Endodermal cell (in vitro differentiated cells): Measurements from ENCODE around the gene SLC4A5. TPM values are rescaled to one million over a fixed set of nuclear protein-coding genes. Genes with fewer than 3 reads are reported as not detected.
A peak's percentile ranks its signal among the peaks of the same experiment; 100 is the strongest.

ENCODE experiments used
- DNase-seq: peaks from one replicate; pipeline ENCODE4 v3.0.0-alpha.2; 2017
- H3K27ac ChIP-seq: 2 replicates; pipeline ENCODE4 v1.5.1; 2013; ENCODE audit warnings: mild to moderate bottlenecking, low read depth, low read length, moderate library complexity
- H3K27me3 ChIP-seq: 2 replicates; pipeline ENCODE4 v1.6.1; 2013; ENCODE audit warnings: mild to moderate bottlenecking, low read length, moderate library complexity; ENCODE audit not compliant: insufficient read depth, control insufficient read depth, poor library complexity, severe bottlenecking
- H3K36me3 ChIP-seq: 2 replicates; pipeline ENCODE4 v1.7.0; 2013; ENCODE audit warnings: mild to moderate bottlenecking, low read length, moderate library complexity; ENCODE audit not compliant: control insufficient read depth, insufficient read depth
- H3K4me1 ChIP-seq: one replicate; pipeline ENCODE4 v1.7.0; 2013; ENCODE audit warnings: low read length; ENCODE audit not compliant: control insufficient read depth, insufficient read depth
- H3K4me3 ChIP-seq: 2 replicates; pipeline ENCODE4 v1.5.1; 2013; ENCODE audit warnings: mild to moderate bottlenecking, low read length, moderate library complexity
- H3K9ac ChIP-seq: 2 replicates; pipeline ENCODE4 v1.6.1; 2013; ENCODE audit warnings: mild to moderate bottlenecking, low read length, moderate library complexity; ENCODE audit not compliant: poor library complexity, severe bottlenecking; ENCODE audit errors: extremely low read depth
- H3K9me3 ChIP-seq: 2 replicates; pipeline ENCODE4 v1.6.1; 2013; ENCODE audit warnings: mild to moderate bottlenecking, low read length, moderate library complexity; ENCODE audit not compliant: control insufficient read depth
- H3K27ac Mint-ChIP-seq: 2 replicates; pipeline ENCODE4 v1.8.0; 2020; ENCODE audit warnings: mixed read lengths
- H3K27me3 Mint-ChIP-seq: 2 replicates; pipeline ENCODE4 v1.8.0; 2021; ENCODE audit warnings: mild to moderate bottlenecking, mixed read lengths; ENCODE audit not compliant: insufficient read depth
- H3K36me3 Mint-ChIP-seq: 2 replicates; pipeline ENCODE4 v1.8.0; 2020; ENCODE audit warnings: low read depth, mixed read lengths
- H3K4me1 Mint-ChIP-seq: 2 replicates; pipeline ENCODE4 v1.8.0; 2020; ENCODE audit warnings: mixed read lengths
- H3K4me3 Mint-ChIP-seq: 2 replicates; pipeline ENCODE4 v1.8.0; 2020; ENCODE audit warnings: mild to moderate bottlenecking, moderate library complexity, mixed read lengths
- H3K9me3 Mint-ChIP-seq: 2 replicates; pipeline ENCODE4 v1.8.0; 2020; ENCODE audit warnings: mild to moderate bottlenecking, mixed read lengths
- CTCF ChIP-seq: fragments of 200-600 bp; sonication (generic); conservative IDR thresholded peaks from 2 replicates; pipeline ENCODE4 v1.5.0; 2021; ENCODE audit warnings: antibody characterized with exemption, mild to moderate bottlenecking
- WGBS, 2 experiments: methylation state at CpG; one replicate each; pipeline versions ENCODE4 v1.1.5 to v1.1.7; 2013; ENCODE audit warnings: missing lambda C conversion rate in 2 of 2, mixed read lengths in 1 of 2; ENCODE audit not compliant: insufficient coverage in 1 of 2, insufficient read length in 1 of 2; 5-methylcytosine and 5-hydroxymethylcytosine counted together
- total RNA-seq, 2 donors: library from RNA; stranded (reverse); fragmentation: NEBNext Ultra II Directional in 1 of 2; extraction: Animal tissue kit (Norgen Biotek cat#: 25700) in 1 of 2; gene quantifications; 2 replicates in 1 of 2; 3 replicates in 1 of 2; pipeline ENCODE4 v1.2.1, GENCODE V29; 2021

SLC4A5 gene
- total RNA-seq, 2 donors from 2014 or later: 2.5 to 3.7 TPM

DNA sequence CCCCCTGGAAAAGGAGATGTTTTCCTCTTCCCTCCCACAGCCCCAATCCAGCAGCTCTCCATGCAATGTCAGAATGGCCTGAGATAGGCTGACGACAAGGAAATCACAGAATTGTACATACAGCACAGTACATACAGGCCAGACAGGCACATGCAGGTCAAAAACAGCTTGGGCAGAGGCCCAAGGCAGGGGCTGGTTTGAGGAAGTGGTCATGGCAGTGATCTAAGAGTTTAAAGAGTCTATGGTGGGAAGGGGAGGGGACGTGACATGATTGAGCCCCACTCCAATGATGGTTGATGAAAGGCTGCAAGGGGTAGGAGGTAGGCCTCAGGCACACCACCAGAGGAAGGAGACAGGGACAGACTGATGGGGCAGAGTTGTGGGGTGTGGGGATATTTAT, 32.6 kb upstream of the SLC4A5 start:
- Histone ChIP-seq H3K27me3 (no peaks in the 10 kb centered on the region), H3K27ac (no peak overlapping the region), H3K4me1 (peaks cover 20% of the 10 kb centered on the region), H3K36me3 (peaks cover 53% of the 10 kb centered on the region), H3K9ac (no peak overlapping the region), H3K4me3 (no peak overlapping the region), H3K9me3 (no peaks in the 10 kb centered on the region)
- Mint-ChIP-seq H3K4me3 (no peak overlapping the region), H3K36me3 (peaks cover 29% of the 10 kb centered on the region), H3K4me1 (peaks cover 47% of the 10 kb centered on the region), H3K27ac (no peak overlapping the region), H3K9me3 (no peaks in the 10 kb centered on the region), H3K27me3 (no peaks in the 10 kb centered on the region)
- no peak for DNase-seq
- no peak for TF ChIP-seq CTCF
- WGBS, 2 experiments: 92 to 98% methylated on average over 2 of the region's 2 CpGs

GRCh38 chr2:74374509-74375205, 31.4 kb upstream of the SLC4A5 start:
- peaks cover 36% of the 10 kb centered on the region for H3K4me1 Mint-ChIP-seq
- H3K4me1 ChIP-seq: peaks cover 13% of the 10 kb centered on the region
- peak overlapping the region; percentile 61 for H3K27ac ChIP-seq
- no peaks in the 10 kb centered on the region for H3K27me3 Mint-ChIP-seq
- H3K9me3 Mint-ChIP-seq: no peaks in the 10 kb centered on the region
- H3K36me3 ChIP-seq: peaks cover 65% of the 10 kb centered on the region
- H3K27me3 ChIP-seq: no peaks in the 10 kb centered on the region
- TF ChIP-seq CTCF: no peak
- peak; percentile 94 for DNase-seq
- H3K36me3 Mint-ChIP-seq: peaks cover 39% of the 10 kb centered on the region
- no peaks in the 10 kb centered on the region for H3K9me3 ChIP-seq
- peak overlapping the region; percentile 77 for H3K4me3 ChIP-seq
- peak overlapping the region; percentile 53 for H3K9ac ChIP-seq
- H3K4me3 Mint-ChIP-seq: peak overlapping the region; percentile 59
- WGBS, 2 experiments: 34 to 46% methylated on average over 17 to 19 of the region's 19 CpGs
- H3K27ac Mint-ChIP-seq: peak overlapping the region; percentile 96

DNA sequence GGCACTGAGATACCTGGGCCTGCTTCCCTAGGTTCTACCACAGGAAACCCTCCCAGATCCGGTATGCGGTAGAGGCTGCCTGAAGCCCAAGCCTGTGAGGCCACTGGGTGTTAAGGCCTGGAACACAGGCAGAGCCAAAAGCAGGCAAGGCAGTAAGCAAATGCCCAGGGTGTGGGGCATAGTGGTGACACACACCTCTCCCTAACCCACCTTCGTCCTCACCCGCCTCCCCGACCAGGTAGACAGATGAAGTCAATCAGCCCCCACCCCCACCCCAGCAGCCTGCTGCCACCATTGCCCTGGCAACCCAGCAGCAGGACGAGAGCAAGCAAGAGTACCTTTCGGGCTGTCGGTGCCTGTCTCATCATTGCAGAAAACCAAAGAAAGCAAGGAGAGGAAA, 30.8 kb upstream of the SLC4A5 start:
- H3K4me3 Mint-ChIP-seq: peak overlapping the region; percentile 59
- TF ChIP-seq CTCF: no peak
- H3K9ac ChIP-seq: peak overlapping the region; percentile 53
- peaks cover 44% of the 10 kb centered on the region for H3K36me3 Mint-ChIP-seq
- H3K4me1 Mint-ChIP-seq: peaks cover 29% of the 10 kb centered on the region
- no peaks in the 10 kb centered on the region for H3K9me3 Mint-ChIP-seq
- H3K9me3 ChIP-seq: no peaks in the 10 kb centered on the region
- no peaks in the 10 kb centered on the region for H3K27me3 Mint-ChIP-seq
- peak overlapping the region; percentile 42 for H3K27ac ChIP-seq
- no peaks in the 10 kb centered on the region for H3K27me3 ChIP-seq
- peak; percentile 64 for DNase-seq
- WGBS, 2 experiments: 81 to 91% methylated on average over 4 to 8 of the region's 8 CpGs
- H3K4me3 ChIP-seq: peak overlapping the region; percentile 77
- peak overlapping the region; percentile 96 for H3K27ac Mint-ChIP-seq
- peaks cover 13% of the 10 kb centered on the region for H3K4me1 ChIP-seq
- peaks cover 72% of the 10 kb centered on the region for H3K36me3 ChIP-seq
